Astrocyte (in vitro differentiated cells and primary cell): ENCODE results near the gene BCR.

Source experiments
- EZH2 ChIP-seq: IDR thresholded peaks from 2 replicates; pipeline ENCODE4 v1.6.1; 2012; ENCODE audit warnings: mild to moderate bottlenecking, low read length, inconsistent platforms; ENCODE audit not compliant: insufficient read depth
- TF ChIP-seq, protein P1 (sequence below): IDR thresholded peaks from 2 replicates; pipeline ENCODE4 v1.5.1; 2011; ENCODE audit warnings: low read depth, mild to moderate bottlenecking, inconsistent platforms, low read length, moderate library complexity; ENCODE audit not compliant: insufficient read depth

DNA sequence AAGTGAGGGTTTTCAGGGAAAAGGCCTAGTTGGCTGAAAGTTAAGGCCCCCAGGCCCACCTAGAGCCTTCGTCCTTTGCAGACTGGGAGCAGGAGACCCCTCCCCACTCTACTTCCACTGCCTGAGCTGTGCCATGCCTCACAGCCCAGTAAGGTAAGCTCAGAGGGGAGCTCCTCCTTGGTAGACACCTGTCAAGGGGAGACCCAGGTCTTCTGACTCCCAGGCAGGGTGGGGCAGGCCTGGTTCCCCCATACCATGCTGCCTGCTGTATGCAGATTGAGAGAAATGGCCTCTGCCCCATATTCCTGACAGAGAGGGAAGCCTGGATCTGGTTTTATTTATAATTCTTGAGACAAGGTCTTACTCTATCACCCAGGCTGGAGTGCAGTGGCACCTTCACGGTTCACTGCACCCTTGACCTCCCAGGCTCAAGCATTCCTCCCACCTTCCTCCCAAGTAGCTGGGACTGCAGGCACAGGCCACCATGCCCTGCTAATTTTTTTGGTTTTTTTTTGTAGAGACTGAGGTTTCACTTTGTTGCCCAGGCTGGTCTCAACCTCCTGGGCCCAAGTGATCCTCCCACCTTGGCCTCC, 34.3 kb upstream of the BCR start:
- TF ChIP-seq, protein P1, sequence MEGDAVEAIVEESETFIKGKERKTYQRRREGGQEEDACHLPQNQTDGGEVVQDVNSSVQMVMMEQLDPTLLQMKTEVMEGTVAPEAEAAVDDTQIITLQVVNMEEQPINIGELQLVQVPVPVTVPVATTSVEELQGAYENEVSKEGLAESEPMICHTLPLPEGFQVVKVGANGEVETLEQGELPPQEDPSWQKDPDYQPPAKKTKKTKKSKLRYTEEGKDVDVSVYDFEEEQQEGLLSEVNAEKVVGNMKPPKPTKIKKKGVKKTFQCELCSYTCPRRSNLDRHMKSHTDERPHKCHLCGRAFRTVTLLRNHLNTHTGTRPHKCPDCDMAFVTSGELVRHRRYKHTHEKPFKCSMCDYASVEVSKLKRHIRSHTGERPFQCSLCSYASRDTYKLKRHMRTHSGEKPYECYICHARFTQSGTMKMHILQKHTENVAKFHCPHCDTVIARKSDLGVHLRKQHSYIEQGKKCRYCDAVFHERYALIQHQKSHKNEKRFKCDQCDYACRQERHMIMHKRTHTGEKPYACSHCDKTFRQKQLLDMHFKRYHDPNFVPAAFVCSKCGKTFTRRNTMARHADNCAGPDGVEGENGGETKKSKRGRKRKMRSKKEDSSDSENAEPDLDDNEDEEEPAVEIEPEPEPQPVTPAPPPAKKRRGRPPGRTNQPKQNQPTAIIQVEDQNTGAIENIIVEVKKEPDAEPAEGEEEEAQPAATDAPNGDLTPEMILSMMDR, result no peak
- no peak for TF ChIP-seq EZH2
